ENCODE results near the gene SHC3. TPM values are rescaled to one million over a fixed set of nuclear protein-coding genes. Genes with fewer than 3 reads are reported as not detected.

SHC3 gene
- total RNA-seq, 4 donors from 2014 or later: 2.2 to 4.0 (median 3.1) TPM

DNA sequence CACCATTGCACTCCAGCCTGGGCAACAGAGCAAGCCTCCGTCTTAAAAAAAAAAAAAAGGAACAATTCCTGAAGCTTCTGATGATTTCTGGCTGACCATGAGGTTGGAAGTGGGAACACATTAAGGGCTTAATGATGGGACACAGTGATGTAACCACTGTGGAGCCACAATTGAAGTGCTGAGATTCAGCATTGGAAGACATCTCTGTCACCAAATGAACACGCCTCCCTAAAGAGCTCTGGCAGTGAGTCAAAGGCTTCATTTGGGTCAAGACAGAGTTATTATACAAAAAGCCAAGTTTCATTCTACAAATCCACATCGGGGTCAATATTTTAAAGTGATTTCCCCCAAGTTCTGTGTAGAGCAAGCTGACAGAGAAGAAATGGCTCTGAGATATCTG is 191.8 kb downstream of the SHC3 start:
- H3K27ac ChIP-seq (replicated peaks in 1 of 4): no peak overlapping the region
- H3K4me3 ChIP-seq: no peak overlapping the region
- 86% methylated on average over 3 of the region's 3 CpGs for WGBS
- peaks cover 4 to 39% (median 39%) of the 10 kb centered on the region in 4 donors for H3K4me1 ChIP-seq
- H3K9me3 ChIP-seq: no peaks in the 10 kb centered on the region
- DNase-seq (ENCODE audit: extremely low spot score): no peak
- intact Hi-C loops (cut with DNase I): loop anchor here (5.0 kb wide), 1 partner anchor 39 kb away; no protein-coding TSS in a partner anchor
- H3K36me3 ChIP-seq: no peaks in the 10 kb centered on the region
- TF ChIP-seq POLR2A (IDR thresholded peaks at IDR 0.05; ENCODE audit: low read depth): no peak
- TF ChIP-seq, protein P1, sequence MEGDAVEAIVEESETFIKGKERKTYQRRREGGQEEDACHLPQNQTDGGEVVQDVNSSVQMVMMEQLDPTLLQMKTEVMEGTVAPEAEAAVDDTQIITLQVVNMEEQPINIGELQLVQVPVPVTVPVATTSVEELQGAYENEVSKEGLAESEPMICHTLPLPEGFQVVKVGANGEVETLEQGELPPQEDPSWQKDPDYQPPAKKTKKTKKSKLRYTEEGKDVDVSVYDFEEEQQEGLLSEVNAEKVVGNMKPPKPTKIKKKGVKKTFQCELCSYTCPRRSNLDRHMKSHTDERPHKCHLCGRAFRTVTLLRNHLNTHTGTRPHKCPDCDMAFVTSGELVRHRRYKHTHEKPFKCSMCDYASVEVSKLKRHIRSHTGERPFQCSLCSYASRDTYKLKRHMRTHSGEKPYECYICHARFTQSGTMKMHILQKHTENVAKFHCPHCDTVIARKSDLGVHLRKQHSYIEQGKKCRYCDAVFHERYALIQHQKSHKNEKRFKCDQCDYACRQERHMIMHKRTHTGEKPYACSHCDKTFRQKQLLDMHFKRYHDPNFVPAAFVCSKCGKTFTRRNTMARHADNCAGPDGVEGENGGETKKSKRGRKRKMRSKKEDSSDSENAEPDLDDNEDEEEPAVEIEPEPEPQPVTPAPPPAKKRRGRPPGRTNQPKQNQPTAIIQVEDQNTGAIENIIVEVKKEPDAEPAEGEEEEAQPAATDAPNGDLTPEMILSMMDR (IDR thresholded peaks at IDR 0.05): no peak
- no peak for TF ChIP-seq EP300 (IDR thresholded peaks at IDR 0.05)
- no peak for TF ChIP-seq POLR2AphosphoS5 (IDR thresholded peaks at IDR 0.05)
- H3K27me3 ChIP-seq: peaks cover 0 to 4% (median 0%) of the 10 kb centered on the region in 4 donors

DNA sequence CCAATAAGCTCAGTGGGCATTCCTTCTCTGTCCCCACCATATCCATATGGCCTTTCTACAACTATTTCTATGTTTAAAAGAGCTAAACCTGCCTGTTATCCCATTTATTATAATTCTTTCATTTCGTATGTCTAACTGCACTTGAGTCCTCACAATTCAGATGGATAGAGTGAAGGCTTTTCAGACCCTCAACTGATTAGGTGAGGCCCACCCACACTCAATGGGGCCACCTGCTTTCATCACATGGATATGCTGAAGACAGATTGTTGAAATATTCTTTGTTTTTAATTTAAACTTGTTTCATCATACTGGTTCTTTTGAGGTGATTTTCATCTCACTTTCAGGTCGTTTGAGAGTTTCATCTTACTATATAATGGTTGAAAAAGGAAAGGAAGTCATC is 193.0 kb downstream of the SHC3 start:
- no peak for DNase-seq (ENCODE audit: extremely low spot score)
- no peak overlapping the region for H3K4me3 ChIP-seq
- TF ChIP-seq, protein P1 (IDR thresholded peaks at IDR 0.05): no peak
- TF ChIP-seq POLR2AphosphoS5 (IDR thresholded peaks at IDR 0.05) (no peak), POLR2A (IDR thresholded peaks at IDR 0.05; ENCODE audit: low read depth) (no peak), EP300 (IDR thresholded peaks at IDR 0.05) (no peak)
- H3K4me1 ChIP-seq: peaks cover 0 to 39% (median 37%) of the 10 kb centered on the region in 4 donors
- H3K27ac ChIP-seq (replicated peaks in 1 of 4): no peak overlapping the region
- no peaks in the 10 kb centered on the region for H3K36me3 ChIP-seq
- H3K9me3 ChIP-seq: no peaks in the 10 kb centered on the region
- 86% methylated on average over 2 of the region's 2 CpGs for WGBS
- H3K27me3 ChIP-seq: peaks cover 0 to 4% (median 0%) of the 10 kb centered on the region in 4 donors
- intact Hi-C loops (cut with DNase I): loop anchor here (5.0 kb wide), 1 partner anchor 38 kb away; no protein-coding TSS in a partner anchor

DNA sequence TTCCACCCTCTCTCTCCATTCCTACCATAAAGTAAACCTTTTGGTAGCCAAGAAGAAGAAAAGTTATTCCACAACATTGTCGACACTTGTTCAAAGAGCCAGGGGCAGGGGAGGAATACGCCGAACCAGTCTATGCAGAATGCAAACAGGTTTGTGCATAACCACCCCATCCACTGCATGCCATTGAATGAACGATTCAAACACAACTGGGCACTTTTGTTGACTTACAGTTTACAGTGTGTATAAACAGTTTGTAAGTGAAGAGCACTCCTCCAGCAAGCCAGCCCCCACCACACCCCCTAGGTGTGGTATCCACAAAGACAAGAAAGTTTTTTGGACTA is 194.1 kb downstream of the SHC3 start:
- intact Hi-C loops (cut with DNase I): no loop called here

DNA sequence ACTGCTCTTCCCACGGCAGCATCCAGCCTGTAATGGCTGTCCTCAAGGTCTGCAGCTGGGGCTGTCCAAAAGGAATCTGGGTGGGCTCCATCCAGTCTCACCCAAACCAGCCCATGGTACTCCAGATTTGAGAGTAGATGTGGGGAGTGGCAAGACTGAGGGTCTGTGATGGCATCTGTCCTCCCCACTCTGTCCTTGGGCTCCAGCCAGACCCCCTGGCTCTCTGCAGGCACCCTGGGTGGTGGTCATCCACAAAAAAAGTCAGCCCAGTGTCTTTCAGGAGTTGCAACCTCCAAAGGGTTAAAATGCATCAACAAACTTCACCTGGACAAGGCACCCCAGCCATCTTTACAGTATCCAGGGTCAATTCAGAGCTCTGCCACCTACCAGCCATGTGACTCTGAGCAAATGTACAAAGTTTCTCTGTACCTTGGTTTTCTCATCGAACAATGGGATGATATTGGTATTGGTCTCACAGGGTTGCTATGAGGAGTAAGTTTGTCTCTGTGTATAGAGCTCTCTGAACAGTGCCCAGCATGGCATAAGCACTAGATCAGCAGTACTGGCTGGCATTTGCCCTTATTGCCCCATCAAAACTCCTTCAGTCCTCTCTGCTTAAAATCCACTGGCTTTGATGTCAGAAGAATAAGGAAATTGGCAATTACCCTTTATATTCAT is 194.6 kb downstream of the SHC3 start:
- peaks cover 0 to 4% (median 0%) of the 10 kb centered on the region in 4 donors for H3K27me3 ChIP-seq
- no peak overlapping the region for H3K4me3 ChIP-seq
- DNase-seq (ENCODE audit: extremely low spot score): no peak
- TF ChIP-seq, protein P1 (IDR thresholded peaks at IDR 0.05): no peak
- TF ChIP-seq POLR2AphosphoS5 (IDR thresholded peaks at IDR 0.05) (no peak), EP300 (IDR thresholded peaks at IDR 0.05) (no peak), POLR2A (IDR thresholded peaks at IDR 0.05; ENCODE audit: low read depth) (no peak)
- WGBS: 92% methylated on average over 2 of the region's 2 CpGs
- H3K4me1 ChIP-seq: peaks cover 1 to 35% (median 31%) of the 10 kb centered on the region in 4 donors
- H3K9me3 ChIP-seq: no peaks in the 10 kb centered on the region
- no peaks in the 10 kb centered on the region for H3K36me3 ChIP-seq
- intact Hi-C loops (cut with DNase I): no loop called here
- peak overlapping the region in 1 of 4 donors; percentile 22 for H3K27ac ChIP-seq (replicated peaks in 1 of 4)

More for the DNA sequence above, 194.1 kb downstream of the SHC3 start:
- no peak overlapping the region for H3K27ac ChIP-seq (replicated peaks in 1 of 4)
- H3K4me1 ChIP-seq: peaks cover 0 to 38% (median 33%) of the 10 kb centered on the region in 4 donors
- H3K27me3 ChIP-seq: peaks cover 0 to 4% (median 0%) of the 10 kb centered on the region in 4 donors
- no peaks in the 10 kb centered on the region for H3K36me3 ChIP-seq
- 67% methylated on average over 4 of the region's 4 CpGs for WGBS
- DNase-seq (ENCODE audit: extremely low spot score): no peak
- no peaks in the 10 kb centered on the region for H3K9me3 ChIP-seq
- no peak overlapping the region for H3K4me3 ChIP-seq
- TF ChIP-seq, protein P1 (IDR thresholded peaks at IDR 0.05): no peak
- TF ChIP-seq POLR2AphosphoS5 (IDR thresholded peaks at IDR 0.05) (no peak), EP300 (IDR thresholded peaks at IDR 0.05) (no peak), POLR2A (IDR thresholded peaks at IDR 0.05; ENCODE audit: low read depth) (no peak)
